Gastrocnemius medialis (tissue), 4 donors: ENCODE data around the gene KIF2A.

Source experiments
- POLR2A ChIP-seq, 2 donors: fragments of 450-650 bp; IDR thresholded peaks; one replicate each; pipeline ENCODE4 v1.6.1; 2017; ENCODE audit warnings: antibody characterized with exemption in 2 of 2, mild to moderate bottlenecking in 2 of 2, moderate library complexity in 2 of 2
- TF ChIP-seq, protein P1 (sequence below), 5 experiments: fragments of 450-650 bp in 3 of 5; fragments of 200-600 bp in 2 of 5; sonication (generic) in 2 of 5; IDR thresholded peaks in 4 of 5; conservative IDR thresholded peaks in 1 of 5; 1 replicate in 4 of 5; 2 replicates in 1 of 5; pipeline ENCODE4 v1.5.1; 2016 to 2019; ENCODE audit warnings: antibody characterized with exemption in 5 of 5, mild to moderate bottlenecking in 3 of 5, moderate library complexity in 3 of 5

DNA sequence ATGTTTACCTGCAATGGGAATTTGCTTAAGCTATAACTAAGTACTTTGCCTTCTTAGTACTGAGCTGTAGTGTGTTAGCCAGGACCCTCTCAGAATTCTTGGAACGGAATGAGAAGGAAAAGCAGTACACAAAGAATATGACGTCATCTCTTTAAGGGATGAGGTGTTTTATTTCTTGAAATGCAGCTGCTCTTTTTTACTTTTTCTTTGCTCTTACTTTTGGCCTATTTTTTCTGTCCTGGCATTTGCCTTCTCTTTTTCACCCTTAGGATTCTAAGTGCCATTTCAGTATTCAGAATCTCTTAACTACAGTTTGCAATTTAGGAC, 10.1 kb downstream of the KIF2A start:
- TF ChIP-seq, protein P1, sequence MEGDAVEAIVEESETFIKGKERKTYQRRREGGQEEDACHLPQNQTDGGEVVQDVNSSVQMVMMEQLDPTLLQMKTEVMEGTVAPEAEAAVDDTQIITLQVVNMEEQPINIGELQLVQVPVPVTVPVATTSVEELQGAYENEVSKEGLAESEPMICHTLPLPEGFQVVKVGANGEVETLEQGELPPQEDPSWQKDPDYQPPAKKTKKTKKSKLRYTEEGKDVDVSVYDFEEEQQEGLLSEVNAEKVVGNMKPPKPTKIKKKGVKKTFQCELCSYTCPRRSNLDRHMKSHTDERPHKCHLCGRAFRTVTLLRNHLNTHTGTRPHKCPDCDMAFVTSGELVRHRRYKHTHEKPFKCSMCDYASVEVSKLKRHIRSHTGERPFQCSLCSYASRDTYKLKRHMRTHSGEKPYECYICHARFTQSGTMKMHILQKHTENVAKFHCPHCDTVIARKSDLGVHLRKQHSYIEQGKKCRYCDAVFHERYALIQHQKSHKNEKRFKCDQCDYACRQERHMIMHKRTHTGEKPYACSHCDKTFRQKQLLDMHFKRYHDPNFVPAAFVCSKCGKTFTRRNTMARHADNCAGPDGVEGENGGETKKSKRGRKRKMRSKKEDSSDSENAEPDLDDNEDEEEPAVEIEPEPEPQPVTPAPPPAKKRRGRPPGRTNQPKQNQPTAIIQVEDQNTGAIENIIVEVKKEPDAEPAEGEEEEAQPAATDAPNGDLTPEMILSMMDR (IDR thresholded peaks at IDR 0.05 in 4 of 5, conservative IDR thresholded peaks at IDR 0.05 in 1 of 5), result no peak
- no peak for TF ChIP-seq POLR2A (IDR thresholded peaks at IDR 0.05)
